ENCODE data around the gene VSTM2L. TPM values are rescaled to one million over a fixed set of nuclear protein-coding genes. Genes with fewer than 3 reads are reported as not detected.

VSTM2L gene
- total and polyA plus RNA-seq, 2 donors, result 2.7 to 4.4 TPM

- 97% methylated on average over 4 of the region's 4 CpGs for WGBS
These were observed 34.8 kb downstream of the VSTM2L start for GRCh38 chr20:37937686-37938085.

GRCh38 chr20:37938181-37938750, 35.3 kb downstream of the VSTM2L start:
- no peaks in the 10 kb centered on the region for H3K9me3 ChIP-seq (ENCODE audit: control insufficient read depth in 2 of 2, insufficient read depth in 1 of 2, low read length in 1 of 2)
- H3K4me3 ChIP-seq (ENCODE audit: low read length in 2 of 2), result no peak overlapping the region
- no peak overlapping the region for H3K27ac ChIP-seq (ENCODE audit: low read depth in 1 of 2, low read length in 1 of 2)
- no peaks in the 10 kb centered on the region for H3K36me3 ChIP-seq (ENCODE audit: control insufficient read depth in 2 of 2, insufficient read depth in 2 of 2, low read length in 1 of 2)
- 93% methylated on average over 12 of the region's 12 CpGs for WGBS
- no peaks in the 10 kb centered on the region for H3K27me3 ChIP-seq (ENCODE audit: control insufficient read depth in 2 of 2, insufficient read depth in 1 of 2, low read length in 1 of 2)
- no peaks in the 10 kb centered on the region for H3K4me1 ChIP-seq (ENCODE audit: control insufficient read depth in 2 of 2, insufficient read depth in 2 of 2, low read length in 2 of 2)
- no peak for DNase-seq (ENCODE audit: low read depth in 6 of 9, low spot score in 9 of 9)

More at GRCh38 chr20:37937686-37938085, 34.8 kb downstream of the VSTM2L start:
- Histone ChIP-seq H3K27ac (ENCODE audit: low read depth in 1 of 2, low read length in 1 of 2) (no peak overlapping the region), H3K27me3 (ENCODE audit: control insufficient read depth in 2 of 2, insufficient read depth in 1 of 2, low read length in 1 of 2) (no peaks in the 10 kb centered on the region), H3K4me1 (ENCODE audit: control insufficient read depth in 2 of 2, insufficient read depth in 2 of 2, low read length in 2 of 2) (no peaks in the 10 kb centered on the region), H3K36me3 (ENCODE audit: control insufficient read depth in 2 of 2, insufficient read depth in 2 of 2, low read length in 1 of 2) (no peaks in the 10 kb centered on the region), H3K4me3 (ENCODE audit: low read length in 2 of 2) (no peak overlapping the region), H3K9me3 (ENCODE audit: control insufficient read depth in 2 of 2, insufficient read depth in 1 of 2, low read length in 1 of 2) (no peaks in the 10 kb centered on the region)
- no peak for DNase-seq (ENCODE audit: low read depth in 6 of 9, low spot score in 9 of 9)

GRCh38 chr20:37938954-37939353, 36.0 kb downstream of the VSTM2L start:
- no peak for DNase-seq (ENCODE audit: low read depth in 6 of 9, low spot score in 9 of 9)
- no peaks in the 10 kb centered on the region for H3K36me3 ChIP-seq (ENCODE audit: control insufficient read depth in 2 of 2, insufficient read depth in 2 of 2, low read length in 1 of 2)
- H3K9me3 ChIP-seq (ENCODE audit: control insufficient read depth in 2 of 2, insufficient read depth in 1 of 2, low read length in 1 of 2), result no peaks in the 10 kb centered on the region
- H3K4me3 ChIP-seq (ENCODE audit: low read length in 2 of 2), result no peak overlapping the region
- 97% methylated on average over 9 of the region's 9 CpGs for WGBS
- no peaks in the 10 kb centered on the region for H3K27me3 ChIP-seq (ENCODE audit: control insufficient read depth in 2 of 2, insufficient read depth in 1 of 2, low read length in 1 of 2)
- no peaks in the 10 kb centered on the region for H3K4me1 ChIP-seq (ENCODE audit: control insufficient read depth in 2 of 2, insufficient read depth in 2 of 2, low read length in 2 of 2)
- H3K27ac ChIP-seq (ENCODE audit: low read depth in 1 of 2, low read length in 1 of 2), result no peak overlapping the region

- Histone ChIP-seq H3K36me3 (ENCODE audit: control insufficient read depth in 2 of 2, insufficient read depth in 2 of 2, low read length in 1 of 2) (no peaks in the 10 kb centered on the region), H3K27me3 (ENCODE audit: control insufficient read depth in 2 of 2, insufficient read depth in 1 of 2, low read length in 1 of 2) (no peaks in the 10 kb centered on the region), H3K9me3 (ENCODE audit: control insufficient read depth in 2 of 2, insufficient read depth in 1 of 2, low read length in 1 of 2) (no peaks in the 10 kb centered on the region), H3K4me1 (ENCODE audit: control insufficient read depth in 2 of 2, insufficient read depth in 2 of 2, low read length in 2 of 2) (no peaks in the 10 kb centered on the region), H3K27ac (ENCODE audit: low read depth in 1 of 2, low read length in 1 of 2) (no peak overlapping the region), H3K4me3 (ENCODE audit: low read length in 2 of 2) (no peak overlapping the region)
- no peak for DNase-seq (ENCODE audit: low read depth in 6 of 9, low spot score in 9 of 9)
- 92% methylated on average over 25 of the region's 25 CpGs for WGBS
These were observed 37.0 kb downstream of the VSTM2L start for GRCh38 chr20:37939701-37940560.

- H3K27me3 ChIP-seq (ENCODE audit: control insufficient read depth in 2 of 2, insufficient read depth in 1 of 2, low read length in 1 of 2), result no peaks in the 10 kb centered on the region
- no peak overlapping the region for H3K27ac ChIP-seq (ENCODE audit: low read depth in 1 of 2, low read length in 1 of 2)
- H3K4me1 ChIP-seq (ENCODE audit: control insufficient read depth in 2 of 2, insufficient read depth in 2 of 2, low read length in 2 of 2), result no peaks in the 10 kb centered on the region
- DNase-seq (ENCODE audit: low read depth in 6 of 9, low spot score in 9 of 9), result no peak
- no peaks in the 10 kb centered on the region for H3K36me3 ChIP-seq (ENCODE audit: control insufficient read depth in 2 of 2, insufficient read depth in 2 of 2, low read length in 1 of 2)
- H3K9me3 ChIP-seq (ENCODE audit: control insufficient read depth in 2 of 2, insufficient read depth in 1 of 2, low read length in 1 of 2), result no peaks in the 10 kb centered on the region
- WGBS, result 93% methylated on average over 6 of the region's 6 CpGs
- H3K4me3 ChIP-seq (ENCODE audit: low read length in 2 of 2), result no peak overlapping the region
These were observed 37.9 kb downstream of the VSTM2L start for GRCh38 chr20:37940858-37941257.

- Histone ChIP-seq H3K4me1 (ENCODE audit: control insufficient read depth in 2 of 2, insufficient read depth in 2 of 2, low read length in 2 of 2) (no peaks in the 10 kb centered on the region), H3K9me3 (ENCODE audit: control insufficient read depth in 2 of 2, insufficient read depth in 1 of 2, low read length in 1 of 2) (no peaks in the 10 kb centered on the region), H3K27ac (ENCODE audit: low read depth in 1 of 2, low read length in 1 of 2) (no peak overlapping the region), H3K27me3 (ENCODE audit: control insufficient read depth in 2 of 2, insufficient read depth in 1 of 2, low read length in 1 of 2) (no peaks in the 10 kb centered on the region), H3K4me3 (ENCODE audit: low read length in 2 of 2) (no peak overlapping the region), H3K36me3 (ENCODE audit: control insufficient read depth in 2 of 2, insufficient read depth in 2 of 2, low read length in 1 of 2) (no peaks in the 10 kb centered on the region)
- 79% methylated on average over 8 of the region's 8 CpGs for WGBS
- DNase-seq (ENCODE audit: low read depth in 6 of 9, low spot score in 9 of 9), result no peak
These were observed 38.4 kb downstream of the VSTM2L start for GRCh38 chr20:37941332-37941731.

GRCh38 chr20:37941992-37942391, 39.1 kb downstream of the VSTM2L start:
- no peak for DNase-seq (ENCODE audit: low read depth in 6 of 9, low spot score in 9 of 9)
- Histone ChIP-seq H3K9me3 (ENCODE audit: control insufficient read depth in 2 of 2, insufficient read depth in 1 of 2, low read length in 1 of 2) (no peaks in the 10 kb centered on the region), H3K36me3 (ENCODE audit: control insufficient read depth in 2 of 2, insufficient read depth in 2 of 2, low read length in 1 of 2) (no peaks in the 10 kb centered on the region), H3K4me1 (ENCODE audit: control insufficient read depth in 2 of 2, insufficient read depth in 2 of 2, low read length in 2 of 2) (no peaks in the 10 kb centered on the region), H3K27me3 (ENCODE audit: control insufficient read depth in 2 of 2, insufficient read depth in 1 of 2, low read length in 1 of 2) (no peaks in the 10 kb centered on the region), H3K4me3 (ENCODE audit: low read length in 2 of 2) (no peak overlapping the region), H3K27ac (ENCODE audit: low read depth in 1 of 2, low read length in 1 of 2) (no peak overlapping the region)
- 97% methylated on average over 6 of the region's 6 CpGs for whole genome bisulfite sequencing

GRCh38 chr20:37943033-37943432, 40.1 kb downstream of the VSTM2L start:
- no peak for DNase-seq (ENCODE audit: low read depth in 6 of 9, low spot score in 9 of 9)
- Histone ChIP-seq H3K4me3 (ENCODE audit: low read length in 2 of 2) (no peak overlapping the region), H3K9me3 (ENCODE audit: control insufficient read depth in 2 of 2, insufficient read depth in 1 of 2, low read length in 1 of 2) (no peaks in the 10 kb centered on the region), H3K27ac (ENCODE audit: low read depth in 1 of 2, low read length in 1 of 2) (no peak overlapping the region), H3K27me3 (ENCODE audit: control insufficient read depth in 2 of 2, insufficient read depth in 1 of 2, low read length in 1 of 2) (no peaks in the 10 kb centered on the region), H3K36me3 (ENCODE audit: control insufficient read depth in 2 of 2, insufficient read depth in 2 of 2, low read length in 1 of 2) (no peaks in the 10 kb centered on the region), H3K4me1 (ENCODE audit: control insufficient read depth in 2 of 2, insufficient read depth in 2 of 2, low read length in 2 of 2) (no peaks in the 10 kb centered on the region)
- WGBS, result 90% methylated on average over 12 of the region's 12 CpGs
